Prostate gland (tissue), 2 donors: ENCODE results near the gene NELFB.

Source experiments
- POLR2A ChIP-seq: fragments of 450-650 bp; IDR thresholded peaks from one replicate; pipeline ENCODE4 v1.6.1; 2016; ENCODE audit warnings: antibody characterized with exemption, mild to moderate bottlenecking
- POLR2AphosphoS5 ChIP-seq: sonication (generic); formaldehyde crosslinking; IDR thresholded peaks from one replicate; pipeline ENCODE4 v1.6.1; 2017; ENCODE audit warnings: antibody characterized with exemption
- TF ChIP-seq, protein P1 (sequence below), 4 experiments: fragments of 200-600 bp in 2 of 4; fragments of 450-650 bp in 2 of 4; sonication (generic) in 2 of 4; IDR thresholded peaks; 1 replicate in 3 of 4; 2 replicates in 1 of 4; pipeline ENCODE4 v1.5.1; 2016 to 2019; ENCODE audit warnings: antibody characterized with exemption in 4 of 4, mild to moderate bottlenecking in 2 of 4, moderate library complexity in 2 of 4

DNA sequence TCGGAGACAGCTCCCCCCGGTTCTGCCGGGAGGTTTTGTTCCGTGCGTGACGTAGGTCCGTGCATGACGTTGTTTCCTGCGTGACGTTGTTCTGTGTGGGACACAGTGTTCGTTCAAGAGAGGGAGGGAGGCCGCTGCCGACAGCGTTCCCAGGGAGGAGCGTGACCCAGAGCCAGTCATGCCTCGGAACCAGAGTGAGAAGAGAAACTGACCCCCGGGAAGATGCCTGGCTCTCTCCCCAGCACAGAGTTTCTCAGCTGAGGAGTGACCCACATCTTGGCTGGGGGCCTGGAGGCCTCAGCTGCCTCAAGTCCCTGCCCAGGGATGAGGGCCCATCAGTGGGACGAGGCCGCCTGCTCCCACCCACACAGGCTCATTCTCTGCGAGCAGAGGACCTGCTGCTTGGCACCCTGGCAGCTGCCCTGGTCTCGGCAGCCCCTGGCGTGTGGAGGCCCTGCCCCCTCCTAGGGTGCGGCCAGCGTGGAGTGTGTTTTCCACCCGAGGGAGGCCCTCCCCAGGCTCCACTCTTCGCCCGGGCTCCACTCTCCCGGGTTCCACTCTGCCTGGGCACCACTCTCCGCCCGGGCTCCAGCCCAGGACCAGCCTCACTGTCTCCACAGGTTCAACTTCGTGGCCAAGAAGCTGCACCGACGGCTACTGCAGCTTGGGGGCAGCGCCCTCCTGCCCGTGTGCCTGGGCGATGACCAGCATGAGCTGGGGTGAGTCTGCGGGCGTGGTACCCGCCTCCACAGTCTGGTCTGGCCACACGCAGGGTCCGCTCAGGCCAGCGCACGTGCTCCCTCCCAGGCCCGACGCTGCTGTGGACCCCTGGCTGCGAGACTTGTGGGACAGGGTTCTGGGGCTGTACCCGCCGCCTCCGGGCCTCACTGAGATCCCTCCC lies 41.7 kb upstream of the NELFB start:
- TF ChIP-seq POLR2A (no peak), POLR2AphosphoS5 (no peak)
- TF ChIP-seq, protein P1, sequence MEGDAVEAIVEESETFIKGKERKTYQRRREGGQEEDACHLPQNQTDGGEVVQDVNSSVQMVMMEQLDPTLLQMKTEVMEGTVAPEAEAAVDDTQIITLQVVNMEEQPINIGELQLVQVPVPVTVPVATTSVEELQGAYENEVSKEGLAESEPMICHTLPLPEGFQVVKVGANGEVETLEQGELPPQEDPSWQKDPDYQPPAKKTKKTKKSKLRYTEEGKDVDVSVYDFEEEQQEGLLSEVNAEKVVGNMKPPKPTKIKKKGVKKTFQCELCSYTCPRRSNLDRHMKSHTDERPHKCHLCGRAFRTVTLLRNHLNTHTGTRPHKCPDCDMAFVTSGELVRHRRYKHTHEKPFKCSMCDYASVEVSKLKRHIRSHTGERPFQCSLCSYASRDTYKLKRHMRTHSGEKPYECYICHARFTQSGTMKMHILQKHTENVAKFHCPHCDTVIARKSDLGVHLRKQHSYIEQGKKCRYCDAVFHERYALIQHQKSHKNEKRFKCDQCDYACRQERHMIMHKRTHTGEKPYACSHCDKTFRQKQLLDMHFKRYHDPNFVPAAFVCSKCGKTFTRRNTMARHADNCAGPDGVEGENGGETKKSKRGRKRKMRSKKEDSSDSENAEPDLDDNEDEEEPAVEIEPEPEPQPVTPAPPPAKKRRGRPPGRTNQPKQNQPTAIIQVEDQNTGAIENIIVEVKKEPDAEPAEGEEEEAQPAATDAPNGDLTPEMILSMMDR (IDR thresholded peaks at IDR 0.05) = no peak
